Measurements from ENCODE around the gene MAPK9.

Gene MAPK9

GRCh38 chr5:180209137-180209581, 82.7 kb downstream of the MAPK9 start, which contains the start of gene RASGEF1C:
TSS of gene RASGEF1C (minus strand) at chr5:180209211. CDS start at chr5:180138052, 71,159 bp downstream.
- TF ChIP-seq CTCF (IDR thresholded peaks at IDR 0.05; ENCODE audit: low read depth, low read length) = no peak
- H3K4me3 ChIP-seq (ENCODE audit: low read depth, low read length) = peak within 1 kb of the TSS; percentile 33; the same call in 1 of the 2 replicates

- no peak for TF ChIP-seq CTCF (IDR thresholded peaks at IDR 0.05; ENCODE audit: low read depth, low read length)
- peak overlapping the region; percentile 33; the same call in 1 of the 2 replicates for H3K4me3 ChIP-seq (ENCODE audit: low read depth, low read length)
Measured at GRCh38 chr5:180208435-180209081, 83.3 kb downstream of the MAPK9 start.

- no peak for TF ChIP-seq CTCF (IDR thresholded peaks at IDR 0.05; ENCODE audit: low read depth, low read length)
- H3K4me3 ChIP-seq (ENCODE audit: low read depth, low read length) = no peak overlapping the region
Measured at GRCh38 chr5:180208038-180208434, 83.8 kb downstream of the MAPK9 start.

- TF ChIP-seq CTCF (IDR thresholded peaks at IDR 0.05; ENCODE audit: low read depth, low read length) = no peak
- no peak overlapping the region for H3K4me3 ChIP-seq (ENCODE audit: low read depth, low read length)
Measured at GRCh38 chr5:180207593-180207992, 84.3 kb downstream of the MAPK9 start.

GRCh38 chr5:180206993-180207392, 84.9 kb downstream of the MAPK9 start:
- no peak overlapping the region for H3K4me3 ChIP-seq (ENCODE audit: low read depth, low read length)
- TF ChIP-seq CTCF (IDR thresholded peaks at IDR 0.05; ENCODE audit: low read depth, low read length) = no peak

- TF ChIP-seq CTCF (IDR thresholded peaks at IDR 0.05; ENCODE audit: low read depth, low read length) = no peak
Measured at GRCh38 chr5:180205916-180206315, 86.0 kb downstream of the MAPK9 start.

GRCh38 chr5:180204276-180204819, 87.5 kb downstream of the MAPK9 start:
- TF ChIP-seq CTCF (IDR thresholded peaks at IDR 0.05; ENCODE audit: low read depth, low read length) = no peak

More at GRCh38 chr5:180205916-180206315, 86.0 kb downstream of the MAPK9 start:
- no peak overlapping the region for H3K4me3 ChIP-seq (ENCODE audit: low read depth, low read length)

More at GRCh38 chr5:180204276-180204819, 87.5 kb downstream of the MAPK9 start:
- H3K4me3 ChIP-seq (ENCODE audit: low read depth, low read length) = no peak overlapping the region

Data from WI38 (cell line).